ENCODE measurements around the gene DLG5.

The DLG5 gene

DNA sequence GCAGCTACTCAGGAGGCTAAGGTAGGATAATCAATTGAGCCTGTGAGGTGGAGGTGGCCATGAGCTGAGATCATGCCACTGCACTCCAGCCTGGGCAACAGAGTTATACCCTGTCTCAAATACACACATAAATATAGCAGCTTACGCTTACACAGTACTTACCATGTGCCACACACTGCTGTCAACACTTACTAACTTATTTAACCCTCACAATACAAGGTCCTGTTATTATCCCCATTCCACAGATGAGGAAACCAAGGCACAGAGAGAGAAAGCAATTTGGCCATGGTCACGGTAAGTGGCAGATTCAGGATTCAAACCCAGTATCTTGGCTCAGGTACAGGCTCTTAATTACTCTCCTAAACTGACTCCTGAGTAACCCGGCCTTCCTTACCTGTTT lies 19.1 kb downstream of the DLG5 start:
- TF ChIP-seq, protein P1, sequence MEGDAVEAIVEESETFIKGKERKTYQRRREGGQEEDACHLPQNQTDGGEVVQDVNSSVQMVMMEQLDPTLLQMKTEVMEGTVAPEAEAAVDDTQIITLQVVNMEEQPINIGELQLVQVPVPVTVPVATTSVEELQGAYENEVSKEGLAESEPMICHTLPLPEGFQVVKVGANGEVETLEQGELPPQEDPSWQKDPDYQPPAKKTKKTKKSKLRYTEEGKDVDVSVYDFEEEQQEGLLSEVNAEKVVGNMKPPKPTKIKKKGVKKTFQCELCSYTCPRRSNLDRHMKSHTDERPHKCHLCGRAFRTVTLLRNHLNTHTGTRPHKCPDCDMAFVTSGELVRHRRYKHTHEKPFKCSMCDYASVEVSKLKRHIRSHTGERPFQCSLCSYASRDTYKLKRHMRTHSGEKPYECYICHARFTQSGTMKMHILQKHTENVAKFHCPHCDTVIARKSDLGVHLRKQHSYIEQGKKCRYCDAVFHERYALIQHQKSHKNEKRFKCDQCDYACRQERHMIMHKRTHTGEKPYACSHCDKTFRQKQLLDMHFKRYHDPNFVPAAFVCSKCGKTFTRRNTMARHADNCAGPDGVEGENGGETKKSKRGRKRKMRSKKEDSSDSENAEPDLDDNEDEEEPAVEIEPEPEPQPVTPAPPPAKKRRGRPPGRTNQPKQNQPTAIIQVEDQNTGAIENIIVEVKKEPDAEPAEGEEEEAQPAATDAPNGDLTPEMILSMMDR (conservative IDR thresholded peaks at IDR 0.05; ENCODE audit: low read depth, low read length) = no peak
- no peak for DNase-seq (ENCODE audit: low read depth)
- H3K4me3 ChIP-seq (ENCODE audit: low read depth, low read length) = no peak overlapping the region

DNA sequence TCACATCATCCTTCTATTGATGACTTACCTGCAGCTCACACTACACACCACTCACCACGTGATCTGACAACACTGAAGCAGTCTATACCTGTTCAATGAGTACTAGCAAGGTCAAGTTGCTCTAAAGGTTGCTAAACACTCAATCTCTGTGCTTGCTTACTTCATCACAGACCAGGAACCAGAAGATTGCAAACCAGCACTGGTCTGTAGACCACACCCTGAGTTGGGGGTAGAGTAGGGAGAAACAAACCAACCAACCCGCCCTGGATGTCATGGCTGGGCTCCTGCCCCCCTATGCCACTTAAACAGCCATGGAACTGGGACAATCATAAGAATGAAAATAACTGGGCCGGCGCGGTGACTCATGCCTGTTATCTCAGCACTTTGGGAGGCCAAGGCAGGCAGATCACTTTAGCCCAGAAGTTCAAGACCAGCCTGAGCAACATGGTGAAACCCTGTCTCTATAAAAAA lies 19.6 kb downstream of the DLG5 start:
- no peak overlapping the region for H3K4me3 ChIP-seq (ENCODE audit: low read depth, low read length)
- no peak for DNase-seq (ENCODE audit: low read depth)
- TF ChIP-seq, protein P1 (conservative IDR thresholded peaks at IDR 0.05; ENCODE audit: low read depth, low read length) = no peak

DNA sequence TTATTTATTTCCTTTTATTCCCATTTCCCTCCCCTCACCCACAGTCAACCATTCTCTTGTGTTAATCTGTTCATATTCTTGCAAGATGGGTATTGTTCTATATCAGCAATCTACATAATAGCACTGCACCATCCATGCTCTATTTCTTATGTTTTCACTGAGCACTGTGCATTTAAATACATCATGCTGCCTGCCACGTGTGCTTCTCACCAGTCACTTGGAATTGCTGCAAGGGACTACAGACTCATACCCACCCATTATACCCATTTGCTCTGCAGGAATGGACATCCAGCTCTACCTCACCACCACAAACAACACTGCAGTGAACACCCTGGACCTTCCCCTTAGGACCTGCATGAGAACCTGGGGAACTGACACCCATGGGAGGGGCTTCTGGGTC lies 20.8 kb downstream of the DLG5 start:
- DNase-seq (ENCODE audit: low read depth) = no peak
- no peak overlapping the region for H3K4me3 ChIP-seq (ENCODE audit: low read depth, low read length)
- TF ChIP-seq, protein P1 (conservative IDR thresholded peaks at IDR 0.05; ENCODE audit: low read depth, low read length) = no peak

DNA sequence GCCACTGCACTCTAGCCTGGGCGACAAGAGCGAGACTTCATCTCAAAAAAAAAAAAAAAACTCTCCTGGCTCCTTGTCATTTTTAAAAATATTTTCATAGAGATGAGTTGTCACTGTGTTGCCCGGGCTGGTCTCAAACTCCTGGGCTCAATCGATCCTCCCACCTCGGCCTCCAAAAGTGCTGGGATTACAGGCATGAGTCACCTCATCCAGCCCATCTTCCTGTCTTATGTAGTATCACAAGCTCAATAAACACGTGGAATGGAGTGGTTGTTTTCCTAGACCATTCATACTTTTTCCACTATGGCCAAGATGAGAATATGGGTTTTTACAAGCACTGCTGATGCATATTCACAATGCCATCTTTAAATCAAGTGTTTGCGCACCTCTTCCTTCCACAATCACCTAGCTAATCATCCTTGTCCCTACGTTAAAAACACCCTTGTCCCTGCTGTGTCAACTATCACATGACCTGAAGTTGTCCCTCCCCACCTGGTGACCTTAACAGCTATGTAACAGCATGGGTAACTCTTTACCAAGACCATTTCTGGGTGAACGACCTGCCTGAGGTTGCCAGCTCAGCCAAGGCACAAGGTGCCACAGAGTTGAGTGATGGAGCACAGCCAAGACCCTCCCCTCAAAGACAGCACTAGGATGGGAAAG lies 21.3 kb downstream of the DLG5 start:
- TF ChIP-seq, protein P1 (conservative IDR thresholded peaks at IDR 0.05; ENCODE audit: low read depth, low read length) = no peak

DNA sequence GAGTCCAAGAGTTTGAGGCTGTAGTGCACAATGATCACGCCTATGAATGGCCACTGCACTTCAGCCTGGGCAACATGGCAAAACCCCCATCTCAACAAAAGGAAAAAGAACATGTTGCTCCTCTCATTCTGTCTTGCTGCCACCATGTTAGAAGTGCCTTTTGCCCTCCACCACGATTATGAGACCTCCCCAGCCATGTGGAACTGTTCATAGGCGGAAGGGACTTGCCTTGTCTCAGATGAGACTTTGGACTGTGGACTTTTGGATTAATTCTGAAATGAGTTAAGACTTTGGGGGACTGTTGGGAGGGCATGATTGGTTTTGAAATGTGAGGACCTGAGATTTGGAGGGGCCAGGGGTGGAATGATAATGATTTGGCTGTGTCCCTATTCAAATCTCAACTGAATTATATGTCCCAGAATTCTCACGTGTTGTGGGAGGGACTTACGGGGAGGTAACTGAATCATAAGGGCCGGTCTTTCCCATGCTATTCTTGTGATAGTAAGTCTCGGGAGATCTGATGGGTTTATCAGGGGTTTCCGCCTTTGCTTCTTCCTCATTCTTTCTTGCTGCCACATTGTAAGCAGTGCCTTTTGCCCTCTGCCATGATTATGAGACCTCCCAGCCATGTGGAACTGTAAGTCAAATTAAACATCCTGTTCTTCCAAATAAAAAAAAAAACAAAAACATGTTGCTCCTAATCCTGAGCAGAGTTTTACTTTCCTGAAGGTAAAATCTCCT lies 22.3 kb downstream of the DLG5 start:
- DNase-seq (ENCODE audit: low read depth) = no peak
- TF ChIP-seq, protein P1 (conservative IDR thresholded peaks at IDR 0.05; ENCODE audit: low read depth, low read length) = no peak
- no peak overlapping the region for H3K4me3 ChIP-seq (ENCODE audit: low read depth, low read length)

More for the DNA sequence above, 21.3 kb downstream of the DLG5 start:
- no peak overlapping the region for H3K4me3 ChIP-seq (ENCODE audit: low read depth, low read length)
- DNase-seq (ENCODE audit: low read depth) = no peak

DNA sequence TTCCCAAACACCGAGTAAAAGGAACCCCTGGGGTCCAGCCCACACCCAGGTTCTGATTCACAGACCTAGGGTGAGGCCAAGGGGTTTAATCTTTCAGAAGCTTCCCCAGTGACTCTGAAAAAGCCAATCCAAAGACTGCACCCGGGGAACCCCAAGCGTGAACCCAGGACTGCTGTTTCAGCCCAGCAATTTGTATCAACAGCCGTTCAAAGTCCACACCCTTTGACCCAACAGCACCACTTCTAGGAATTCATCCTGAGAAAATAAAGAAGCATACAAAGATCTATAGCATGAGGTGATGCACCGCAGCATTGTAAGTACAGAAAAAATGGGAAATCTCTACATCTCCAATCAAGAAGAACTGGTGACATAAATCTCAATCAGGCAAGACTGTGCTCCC lies 24.4 kb downstream of the DLG5 start:
- H3K4me3 ChIP-seq (ENCODE audit: low read depth, low read length) = no peak overlapping the region
- DNase-seq (ENCODE audit: low read depth) = no peak
- TF ChIP-seq, protein P1 (conservative IDR thresholded peaks at IDR 0.05; ENCODE audit: low read depth, low read length) = no peak

Data from choroid plexus epithelial cell (primary cell).